ENCODE data around the gene TMEM117.
"Not testable (repeated sequence)": the region's sequence is repeated elsewhere in the genome, so short reads cannot be mapped to it uniquely, and the experiment has no call there.

TMEM117 gene

GRCh38 chr12:44127966-44128710, 292.3 kb downstream of the TMEM117 start:
- Mint-ChIP-seq H3K9me3 (peaks cover 7% of the 10 kb centered on the region), H3K27ac (no peak overlapping the region), H3K36me3 (no peaks in the 10 kb centered on the region), H3K4me3 (no peak overlapping the region), H3K4me1 (no peaks in the 10 kb centered on the region), H3K27me3 (no peaks in the 10 kb centered on the region)
- DNase-seq: no peak
- CTCF ChIA-PET: no interaction called here

GRCh38 chr12:44143175-44143574, 307.3 kb downstream of the TMEM117 start:
- Mint-ChIP-seq H3K4me3 (no peak overlapping the region), H3K36me3 (no peaks in the 10 kb centered on the region), H3K4me1 (no peaks in the 10 kb centered on the region), H3K27me3 (no peaks in the 10 kb centered on the region), H3K27ac (no peak overlapping the region), H3K9me3 (no peaks in the 10 kb centered on the region)
- CTCF ChIA-PET: interaction anchor here (0.6 kb wide), 1 partner anchor 1940 kb away, joined by 3 read pairs; no protein-coding TSS in a partner anchor
- DNase-seq: no peak

GRCh38 chr12:44148936-44149335, 313.1 kb downstream of the TMEM117 start:
- Mint-ChIP-seq H3K36me3 (no peaks in the 10 kb centered on the region), H3K9me3 (no peaks in the 10 kb centered on the region), H3K27ac (no peak overlapping the region), H3K27me3 (no peaks in the 10 kb centered on the region), H3K4me1 (no peaks in the 10 kb centered on the region), H3K4me3 (no peak overlapping the region)
- CTCF ChIA-PET: no interaction called here
- DNase-seq: no peak

GRCh38 chr12:44154128-44154527, 318.2 kb downstream of the TMEM117 start:
- no peak for DNase-seq
- H3K27ac Mint-ChIP-seq: no peak overlapping the region
- no peaks in the 10 kb centered on the region for H3K36me3 Mint-ChIP-seq
- CTCF ChIA-PET: no interaction called here
- no peaks in the 10 kb centered on the region for H3K27me3 Mint-ChIP-seq
- no peak overlapping the region for H3K4me3 Mint-ChIP-seq
- H3K9me3 Mint-ChIP-seq: no peaks in the 10 kb centered on the region
- no peaks in the 10 kb centered on the region for H3K4me1 Mint-ChIP-seq

- H3K27ac Mint-ChIP-seq: no peak overlapping the region
- DNase-seq: no peak
- no peaks in the 10 kb centered on the region for H3K36me3 Mint-ChIP-seq
- H3K9me3 Mint-ChIP-seq: no peaks in the 10 kb centered on the region
- no peaks in the 10 kb centered on the region for H3K4me1 Mint-ChIP-seq
- no peaks in the 10 kb centered on the region for H3K27me3 Mint-ChIP-seq
- CTCF ChIA-PET: interaction anchor here (0.7 kb wide), 1 partner anchor 423 kb away, joined by 3 read pairs; no protein-coding TSS in a partner anchor
- no peak overlapping the region for H3K4me3 Mint-ChIP-seq
Observed at GRCh38 chr12:44155358-44155757, 319.5 kb downstream of the TMEM117 start.

- DNase-seq: no peak
- no peak overlapping the region for H3K4me3 Mint-ChIP-seq
- CTCF ChIA-PET: no interaction called here
- H3K27ac Mint-ChIP-seq: no peak overlapping the region
- H3K36me3 Mint-ChIP-seq: no peaks in the 10 kb centered on the region
- H3K27me3 Mint-ChIP-seq: no peaks in the 10 kb centered on the region
- H3K9me3 Mint-ChIP-seq: no peaks in the 10 kb centered on the region
- no peaks in the 10 kb centered on the region for H3K4me1 Mint-ChIP-seq
Observed at GRCh38 chr12:44157359-44157758, 321.5 kb downstream of the TMEM117 start.

- H3K27ac Mint-ChIP-seq: no peak overlapping the region
- no peak overlapping the region for H3K4me3 Mint-ChIP-seq
- DNase-seq: no peak
- no peaks in the 10 kb centered on the region for H3K9me3 Mint-ChIP-seq
- no peaks in the 10 kb centered on the region for H3K4me1 Mint-ChIP-seq
- no peaks in the 10 kb centered on the region for H3K27me3 Mint-ChIP-seq
- CTCF ChIA-PET: no interaction called here
- H3K36me3 Mint-ChIP-seq: no peaks in the 10 kb centered on the region
Observed at GRCh38 chr12:44158746-44159145, 322.9 kb downstream of the TMEM117 start.

- H3K27ac Mint-ChIP-seq: no peak overlapping the region
- no peaks in the 10 kb centered on the region for H3K4me1 Mint-ChIP-seq
- no peak overlapping the region for H3K4me3 Mint-ChIP-seq
- no peaks in the 10 kb centered on the region for H3K27me3 Mint-ChIP-seq
- H3K9me3 Mint-ChIP-seq: no peaks in the 10 kb centered on the region
- CTCF ChIA-PET: no interaction called here
- H3K36me3 Mint-ChIP-seq: no peaks in the 10 kb centered on the region
- DNase-seq: no peak
Observed at GRCh38 chr12:44159216-44159615, 323.3 kb downstream of the TMEM117 start.

- Mint-ChIP-seq H3K9me3 (no peaks in the 10 kb centered on the region), H3K4me1 (no peaks in the 10 kb centered on the region), H3K27me3 (no peaks in the 10 kb centered on the region), H3K27ac (no peak overlapping the region), H3K4me3 (no peak overlapping the region), H3K36me3 (no peaks in the 10 kb centered on the region)
- CTCF ChIA-PET: no interaction called here
- no peak for DNase-seq
Observed at GRCh38 chr12:44159862-44160261, 324.0 kb downstream of the TMEM117 start.

GRCh38 chr12:44162961-44163360, 327.1 kb downstream of the TMEM117 start:
- Mint-ChIP-seq H3K36me3 (no peaks in the 10 kb centered on the region), H3K4me1 (no peaks in the 10 kb centered on the region), H3K27ac (no peak overlapping the region), H3K9me3 (no peaks in the 10 kb centered on the region), H3K27me3 (no peaks in the 10 kb centered on the region), H3K4me3 (no peak overlapping the region)
- CTCF ChIA-PET: no interaction called here
- no peak for DNase-seq

GRCh38 chr12:44174053-44174452, 338.2 kb downstream of the TMEM117 start:
- no peak for DNase-seq
- CTCF ChIA-PET: no interaction called here
- H3K36me3 Mint-ChIP-seq: no peaks in the 10 kb centered on the region
- H3K4me3 Mint-ChIP-seq: no peak overlapping the region
- no peak overlapping the region for H3K27ac Mint-ChIP-seq
- H3K4me1 Mint-ChIP-seq: no peaks in the 10 kb centered on the region
- H3K9me3 Mint-ChIP-seq: peaks cover 2% of the 10 kb centered on the region
- no peaks in the 10 kb centered on the region for H3K27me3 Mint-ChIP-seq

- Mint-ChIP-seq H3K27ac (no peak overlapping the region), H3K9me3 (no peaks in the 10 kb centered on the region), H3K36me3 (no peaks in the 10 kb centered on the region), H3K4me3 (no peak overlapping the region), H3K27me3 (no peaks in the 10 kb centered on the region), H3K4me1 (no peaks in the 10 kb centered on the region)
- CTCF ChIA-PET: no interaction called here
- DNase-seq: no peak
Observed at GRCh38 chr12:44184499-44185206, 348.8 kb downstream of the TMEM117 start.

- DNase-seq: no peak
- CTCF ChIA-PET: no interaction called here
- no peaks in the 10 kb centered on the region for H3K4me1 Mint-ChIP-seq
Observed at GRCh38 chr12:44193281-44193680, 357.4 kb downstream of the TMEM117 start.

GRCh38 chr12:44195719-44196118, 359.8 kb downstream of the TMEM117 start:
- H3K4me1 Mint-ChIP-seq, H3K36me3 Mint-ChIP-seq, CTCF ChIA-PET, H3K27me3 Mint-ChIP-seq, DNase-seq, H3K4me3 Mint-ChIP-seq, H3K27ac Mint-ChIP-seq, H3K9me3 Mint-ChIP-seq: not testable (repeated sequence)

More at GRCh38 chr12:44193281-44193680, 357.4 kb downstream of the TMEM117 start:
- Mint-ChIP-seq H3K4me3 (no peak overlapping the region), H3K9me3 (no peaks in the 10 kb centered on the region), H3K27me3 (no peaks in the 10 kb centered on the region), H3K36me3 (no peaks in the 10 kb centered on the region), H3K27ac (no peak overlapping the region)

GRCh38 chr12:44206045-44206444, 370.2 kb downstream of the TMEM117 start:
- Mint-ChIP-seq H3K36me3 (no peaks in the 10 kb centered on the region), H3K4me1 (no peaks in the 10 kb centered on the region), H3K9me3 (peaks cover 8% of the 10 kb centered on the region), H3K27me3 (no peaks in the 10 kb centered on the region), H3K4me3 (no peak overlapping the region), H3K27ac (no peak overlapping the region)
- CTCF ChIA-PET: no interaction called here
- DNase-seq: no peak
